ENCODE results near the gene CLASP1.

GRCh38 chr2:121565389-121566250, 83.6 kb downstream of the CLASP1 start:
- TF ChIP-seq POLR2A (IDR thresholded peaks at IDR 0.05; ENCODE audit: control extremely low read depth in 1 of 2, low read depth in 2 of 2, low read length in 2 of 2) (no peak), GTF2F1 (IDR thresholded peaks at IDR 0.05; ENCODE audit: borderline replicate concordance, low read depth, low read length) (no peak), CREB1 (IDR thresholded peaks at IDR 0.05) (no peak), ASH2L (IDR thresholded peaks at IDR 0.05; ENCODE audit: low read length) (no peak)
- TF ChIP-seq, protein P1, sequence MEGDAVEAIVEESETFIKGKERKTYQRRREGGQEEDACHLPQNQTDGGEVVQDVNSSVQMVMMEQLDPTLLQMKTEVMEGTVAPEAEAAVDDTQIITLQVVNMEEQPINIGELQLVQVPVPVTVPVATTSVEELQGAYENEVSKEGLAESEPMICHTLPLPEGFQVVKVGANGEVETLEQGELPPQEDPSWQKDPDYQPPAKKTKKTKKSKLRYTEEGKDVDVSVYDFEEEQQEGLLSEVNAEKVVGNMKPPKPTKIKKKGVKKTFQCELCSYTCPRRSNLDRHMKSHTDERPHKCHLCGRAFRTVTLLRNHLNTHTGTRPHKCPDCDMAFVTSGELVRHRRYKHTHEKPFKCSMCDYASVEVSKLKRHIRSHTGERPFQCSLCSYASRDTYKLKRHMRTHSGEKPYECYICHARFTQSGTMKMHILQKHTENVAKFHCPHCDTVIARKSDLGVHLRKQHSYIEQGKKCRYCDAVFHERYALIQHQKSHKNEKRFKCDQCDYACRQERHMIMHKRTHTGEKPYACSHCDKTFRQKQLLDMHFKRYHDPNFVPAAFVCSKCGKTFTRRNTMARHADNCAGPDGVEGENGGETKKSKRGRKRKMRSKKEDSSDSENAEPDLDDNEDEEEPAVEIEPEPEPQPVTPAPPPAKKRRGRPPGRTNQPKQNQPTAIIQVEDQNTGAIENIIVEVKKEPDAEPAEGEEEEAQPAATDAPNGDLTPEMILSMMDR (IDR thresholded peaks at IDR 0.05; ENCODE audit: control extremely low read depth in 1 of 3, insufficient read depth in 1 of 3, low read depth in 1 of 3, low read length in 3 of 3) = no peak

Measured in H1 (cell line).